ENCODE measurements around the gene TACC2.

TACC2 gene

GRCh38 chr10:122176232-122177213 is 187.6 kb downstream of the TACC2 start:
- no peak for TF ChIP-seq EZH2 (IDR thresholded peaks at IDR 0.05; ENCODE audit: borderline replicate concordance, low read depth, low read length, severe bottlenecking)
- TF ChIP-seq, protein P1, sequence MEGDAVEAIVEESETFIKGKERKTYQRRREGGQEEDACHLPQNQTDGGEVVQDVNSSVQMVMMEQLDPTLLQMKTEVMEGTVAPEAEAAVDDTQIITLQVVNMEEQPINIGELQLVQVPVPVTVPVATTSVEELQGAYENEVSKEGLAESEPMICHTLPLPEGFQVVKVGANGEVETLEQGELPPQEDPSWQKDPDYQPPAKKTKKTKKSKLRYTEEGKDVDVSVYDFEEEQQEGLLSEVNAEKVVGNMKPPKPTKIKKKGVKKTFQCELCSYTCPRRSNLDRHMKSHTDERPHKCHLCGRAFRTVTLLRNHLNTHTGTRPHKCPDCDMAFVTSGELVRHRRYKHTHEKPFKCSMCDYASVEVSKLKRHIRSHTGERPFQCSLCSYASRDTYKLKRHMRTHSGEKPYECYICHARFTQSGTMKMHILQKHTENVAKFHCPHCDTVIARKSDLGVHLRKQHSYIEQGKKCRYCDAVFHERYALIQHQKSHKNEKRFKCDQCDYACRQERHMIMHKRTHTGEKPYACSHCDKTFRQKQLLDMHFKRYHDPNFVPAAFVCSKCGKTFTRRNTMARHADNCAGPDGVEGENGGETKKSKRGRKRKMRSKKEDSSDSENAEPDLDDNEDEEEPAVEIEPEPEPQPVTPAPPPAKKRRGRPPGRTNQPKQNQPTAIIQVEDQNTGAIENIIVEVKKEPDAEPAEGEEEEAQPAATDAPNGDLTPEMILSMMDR (IDR thresholded peaks at IDR 0.05; ENCODE audit: borderline replicate concordance, extremely low read depth, low read length, poor library complexity, severe bottlenecking): no peak

GRCh38 chr10:122178655-122179054 is 189.7 kb downstream of the TACC2 start:
- Histone ChIP-seq H3K27me3 (ENCODE audit: insufficient read depth, low read length, poor library complexity) (peaks cover 22% of the 10 kb centered on the region), H3K36me3 (ENCODE audit: insufficient read depth, low read length) (no peaks in the 10 kb centered on the region), H3K4me1 (ENCODE audit: insufficient read depth, low read length) (no peaks in the 10 kb centered on the region), H3K4me3 (ENCODE audit: low read depth in 1 of 2, low read length in 2 of 2) (no peak overlapping the region), H3K9me3 (ENCODE audit: insufficient read depth, low read length, severe bottlenecking) (no peaks in the 10 kb centered on the region), H4K20me1 (ENCODE audit: insufficient read depth, low read length) (no peaks in the 10 kb centered on the region), H3K27ac (ENCODE audit: low read length) (no peak overlapping the region), H3K4me2 (ENCODE audit: insufficient read depth, low read length) (no peak overlapping the region), H3K79me2 (ENCODE audit: insufficient read depth, low read length) (no peaks in the 10 kb centered on the region), H3K9ac (ENCODE audit: low read depth, low read length) (no peak overlapping the region), H2AFZ (ENCODE audit: low read depth, low read length) (no peak overlapping the region)
- DNase-seq: no peak
- TF ChIP-seq, protein P1 (IDR thresholded peaks at IDR 0.05; ENCODE audit: borderline replicate concordance, extremely low read depth, low read length, poor library complexity, severe bottlenecking): no peak
- TF ChIP-seq EZH2 (IDR thresholded peaks at IDR 0.05; ENCODE audit: borderline replicate concordance, low read depth, low read length, severe bottlenecking): no peak
- ATAC-seq (ENCODE audit: insufficient read depth, low read depth): no peak

More at GRCh38 chr10:122176232-122177213, 187.6 kb downstream of the TACC2 start:
- H3K4me1 ChIP-seq (ENCODE audit: insufficient read depth, low read length): no peaks in the 10 kb centered on the region
- no peak overlapping the region for H2AFZ ChIP-seq (ENCODE audit: low read depth, low read length)
- no peak overlapping the region for H3K4me3 ChIP-seq (ENCODE audit: low read depth in 1 of 2, low read length in 2 of 2)
- H3K4me2 ChIP-seq (ENCODE audit: insufficient read depth, low read length): no peak overlapping the region
- DNase-seq: no peak
- peaks cover 10% of the 10 kb centered on the region for H3K27me3 ChIP-seq (ENCODE audit: insufficient read depth, low read length, poor library complexity)
- H3K9me3 ChIP-seq (ENCODE audit: insufficient read depth, low read length, severe bottlenecking): no peaks in the 10 kb centered on the region
- ATAC-seq (ENCODE audit: insufficient read depth, low read depth): no peak
- H3K27ac ChIP-seq (ENCODE audit: low read length): no peak overlapping the region
- no peaks in the 10 kb centered on the region for H4K20me1 ChIP-seq (ENCODE audit: insufficient read depth, low read length)
- H3K79me2 ChIP-seq (ENCODE audit: insufficient read depth, low read length): no peaks in the 10 kb centered on the region
- no peaks in the 10 kb centered on the region for H3K36me3 ChIP-seq (ENCODE audit: insufficient read depth, low read length)
- no peak overlapping the region for H3K9ac ChIP-seq (ENCODE audit: low read depth, low read length)

- no peak overlapping the region for H3K27ac ChIP-seq (ENCODE audit: low read length)
- no peaks in the 10 kb centered on the region for H3K36me3 ChIP-seq (ENCODE audit: insufficient read depth, low read length)
- no peaks in the 10 kb centered on the region for H3K9me3 ChIP-seq (ENCODE audit: insufficient read depth, low read length, severe bottlenecking)
- no peak overlapping the region for H2AFZ ChIP-seq (ENCODE audit: low read depth, low read length)
- no peaks in the 10 kb centered on the region for H3K79me2 ChIP-seq (ENCODE audit: insufficient read depth, low read length)
- no peak overlapping the region for H3K4me3 ChIP-seq (ENCODE audit: low read depth in 1 of 2, low read length in 2 of 2)
- H3K4me1 ChIP-seq (ENCODE audit: insufficient read depth, low read length): no peaks in the 10 kb centered on the region
- H3K4me2 ChIP-seq (ENCODE audit: insufficient read depth, low read length): no peak overlapping the region
- ATAC-seq (ENCODE audit: insufficient read depth, low read depth) (no peak), DNase-seq (no peak)
- peaks cover 18% of the 10 kb centered on the region for H3K27me3 ChIP-seq (ENCODE audit: insufficient read depth, low read length, poor library complexity)
- H4K20me1 ChIP-seq (ENCODE audit: insufficient read depth, low read length): no peaks in the 10 kb centered on the region
- H3K9ac ChIP-seq (ENCODE audit: low read depth, low read length): no peak overlapping the region
- TF ChIP-seq, protein P1 (IDR thresholded peaks at IDR 0.05; ENCODE audit: borderline replicate concordance, extremely low read depth, low read length, poor library complexity, severe bottlenecking): no peak
- no peak for TF ChIP-seq EZH2 (IDR thresholded peaks at IDR 0.05; ENCODE audit: borderline replicate concordance, low read depth, low read length, severe bottlenecking)
These were observed 192.2 kb downstream of the TACC2 start for GRCh38 chr10:122181041-122181732.

All from DND-41 (cell line).